Stimulated activated CD4-positive, alpha-beta T cell treated with anti-CD3 and anti-CD28 coated beads, Interleukin-15, amount 100 ng/mL, for 48 hours (primary cell): Measurements from ENCODE around the gene TRIM63.

Experiments
- DNase-seq, 2 donors: peaks; one replicate each; pipeline ENCODE4 v3.0.0-alpha.2; 2020; ENCODE audit warnings: low read depth in 2 of 2

TRIM63 gene

GRCh38 chr1:26034504-26035202 lies 32.8 kb downstream of the TRIM63 start:
- DNase-seq, result no peak

- no peak for DNase-seq
Observed at GRCh38 chr1:26032656-26033357, 34.6 kb downstream of the TRIM63 start.

- no peak for DNase-seq
Observed at GRCh38 chr1:26031611-26032220, 35.7 kb downstream of the TRIM63 start.

- no peak for DNase-seq
Observed at GRCh38 chr1:26031196-26031595, 36.2 kb downstream of the TRIM63 start.

- DNase-seq, result no peak
Observed at GRCh38 chr1:26029864-26030481, 37.5 kb downstream of the TRIM63 start.

- DNase-seq, result no peak
Observed at GRCh38 chr1:26029054-26029863, 38.2 kb downstream of the TRIM63 start.

- DNase-seq, result no peak
Observed at GRCh38 chr1:26028490-26028980, 38.9 kb downstream of the TRIM63 start.

GRCh38 chr1:26027716-26028489 lies 39.5 kb downstream of the TRIM63 start:
- DNase-seq, result no peak

- no peak for DNase-seq
Observed at GRCh38 chr1:26025517-26025916, 41.9 kb downstream of the TRIM63 start.

- DNase-seq, result no peak
Observed at GRCh38 chr1:26025060-26025459, 42.4 kb downstream of the TRIM63 start.

GRCh38 chr1:26023826-26024225 lies 43.6 kb downstream of the TRIM63 start:
- DNase-seq, result no peak

GRCh38 chr1:26023009-26023408 lies 44.4 kb downstream of the TRIM63 start:
- DNase-seq, result no peak

GRCh38 chr1:26022404-26022779 lies 45.0 kb downstream of the TRIM63 start:
- no peak for DNase-seq

GRCh38 chr1:26021647-26022403 lies 45.6 kb downstream of the TRIM63 start, which contains the start of gene EXTL1:
Gene EXTL1 (plus strand): TSS chr1:26021775. CDS start chr1:26022647, 872 bp downstream.
- no peak for DNase-seq

GRCh38 chr1:26020941-26021646 lies 46.3 kb downstream of the TRIM63 start:
- DNase-seq, result no peak

GRCh38 chr1:26020330-26020768 lies 47.1 kb downstream of the TRIM63 start:
- DNase-seq, result no peak

GRCh38 chr1:26019641-26020315 lies 47.7 kb downstream of the TRIM63 start:
- no peak for DNase-seq

- no peak for DNase-seq
Observed at GRCh38 chr1:26017606-26018005, 49.8 kb downstream of the TRIM63 start.
